ENCODE measurements around the gene EGFR. TPM values are rescaled to one million over a fixed set of nuclear protein-coding genes. Genes with fewer than 3 reads are reported as not detected.

EGFR gene
- total RNA-seq, 1 experiment from 2014 or later: 0.68 TPM

- no peak for DNase-seq (ENCODE audit: low spot score)
- in situ Hi-C loops (cut with HindIII; ENCODE audit: low sequenced_read_pairs): no loop called here
Observed at GRCh38 chr7:55073976-55074528, 55.2 kb downstream of the EGFR start.

- DNase-seq (ENCODE audit: low spot score): no peak
- in situ Hi-C loops (cut with HindIII; ENCODE audit: low sequenced_read_pairs): no loop called here
Observed at GRCh38 chr7:55075464-55076021, 56.7 kb downstream of the EGFR start.

GRCh38 chr7:55077561-55078410, 59.0 kb downstream of the EGFR start:
- in situ Hi-C loops (cut with HindIII; ENCODE audit: low sequenced_read_pairs): no loop called here
- DNase-seq (ENCODE audit: low spot score): no peak

- in situ Hi-C loops (cut with HindIII; ENCODE audit: low sequenced_read_pairs): no loop called here
- no peak for DNase-seq (ENCODE audit: low spot score)
Observed at GRCh38 chr7:55078465-55079372, 59.9 kb downstream of the EGFR start.

GRCh38 chr7:55080000-55080623, 61.3 kb downstream of the EGFR start:
- DNase-seq (ENCODE audit: low spot score): no peak
- in situ Hi-C loops (cut with HindIII; ENCODE audit: low sequenced_read_pairs): no loop called here

GRCh38 chr7:55081068-55081467, 62.3 kb downstream of the EGFR start:
- in situ Hi-C loops (cut with HindIII; ENCODE audit: low sequenced_read_pairs): no loop called here
- DNase-seq (ENCODE audit: low spot score): no peak

- in situ Hi-C loops (cut with HindIII; ENCODE audit: low sequenced_read_pairs): no loop called here
- DNase-seq (ENCODE audit: low spot score): no peak
Observed at GRCh38 chr7:55081472-55082227, 62.8 kb downstream of the EGFR start.

GRCh38 chr7:55082228-55082603, 63.4 kb downstream of the EGFR start:
- in situ Hi-C loops (cut with HindIII; ENCODE audit: low sequenced_read_pairs): no loop called here
- no peak for DNase-seq (ENCODE audit: low spot score)

GRCh38 chr7:55083206-55083605, 64.4 kb downstream of the EGFR start:
- in situ Hi-C loops (cut with HindIII; ENCODE audit: low sequenced_read_pairs): no loop called here
- DNase-seq (ENCODE audit: low spot score): no peak

GRCh38 chr7:55084307-55084706, 65.5 kb downstream of the EGFR start:
- in situ Hi-C loops (cut with HindIII; ENCODE audit: low sequenced_read_pairs): no loop called here
- DNase-seq (ENCODE audit: low spot score): no peak

- in situ Hi-C loops (cut with HindIII; ENCODE audit: low sequenced_read_pairs): no loop called here
- no peak for DNase-seq (ENCODE audit: low spot score)
Observed at GRCh38 chr7:55085511-55086412, 66.9 kb downstream of the EGFR start.

GRCh38 chr7:55086413-55087201, 67.8 kb downstream of the EGFR start:
- DNase-seq (ENCODE audit: low spot score): no peak
- in situ Hi-C loops (cut with HindIII; ENCODE audit: low sequenced_read_pairs): no loop called here

GRCh38 chr7:55087521-55087961, 68.7 kb downstream of the EGFR start:
- DNase-seq (ENCODE audit: low spot score): no peak
- in situ Hi-C loops (cut with HindIII; ENCODE audit: low sequenced_read_pairs): no loop called here

- in situ Hi-C loops (cut with HindIII; ENCODE audit: low sequenced_read_pairs): no loop called here
- DNase-seq (ENCODE audit: low spot score): no peak
Observed at GRCh38 chr7:55088107-55088506, 69.3 kb downstream of the EGFR start.

- DNase-seq (ENCODE audit: low spot score): no peak
- in situ Hi-C loops (cut with HindIII; ENCODE audit: low sequenced_read_pairs): no loop called here
Observed at GRCh38 chr7:55088620-55089019, 69.8 kb downstream of the EGFR start.

- DNase-seq (ENCODE audit: low spot score): no peak
- in situ Hi-C loops (cut with HindIII; ENCODE audit: low sequenced_read_pairs): no loop called here
Observed at GRCh38 chr7:55092186-55092974, 73.6 kb downstream of the EGFR start.

Measured in G401 (cell line).